ENCODE measurements around the gene PJA2.
"Not testable (repeated sequence)": the region's sequence is repeated elsewhere in the genome, so short reads cannot be mapped to it uniquely, and the experiment has no call there.

Gene PJA2

DNA sequence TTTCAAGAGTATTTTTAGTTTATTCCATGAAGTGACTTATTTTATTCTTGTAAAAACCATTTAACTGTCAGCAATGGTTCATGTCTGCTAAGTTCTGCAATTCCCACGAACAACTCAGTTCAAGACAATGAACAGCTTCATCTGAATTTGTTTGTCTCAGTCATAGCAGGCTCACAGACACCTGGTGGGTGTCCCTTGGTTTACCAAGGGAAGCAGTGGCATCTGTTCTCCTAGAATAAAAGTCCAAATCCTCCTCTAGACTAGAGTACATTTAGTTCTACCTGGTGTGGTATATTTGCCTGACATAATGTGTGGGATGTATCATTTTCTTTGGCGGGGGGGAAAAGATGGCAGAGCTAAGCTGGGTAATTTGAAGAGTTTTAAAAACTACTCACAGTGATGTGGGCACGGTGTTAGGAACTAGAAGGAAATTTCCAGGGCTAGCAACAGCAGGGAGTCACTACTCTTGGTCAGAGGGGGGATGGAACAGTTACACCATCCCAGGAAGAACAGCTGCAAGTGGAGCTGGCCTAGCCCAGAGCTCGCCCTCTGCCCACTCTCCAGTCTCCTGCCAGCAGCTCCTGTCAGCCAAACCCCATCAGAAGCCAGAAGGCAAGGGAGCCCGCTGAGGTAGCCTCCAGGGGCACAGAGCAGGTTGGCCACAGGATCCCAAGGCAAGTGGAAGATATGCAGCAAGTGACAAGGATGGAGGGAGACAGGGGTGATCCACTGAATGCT lies 100.3 kb downstream of the PJA2 start:
- no peak for DNase-seq (ENCODE audit: low read depth in 3 of 3)

DNA sequence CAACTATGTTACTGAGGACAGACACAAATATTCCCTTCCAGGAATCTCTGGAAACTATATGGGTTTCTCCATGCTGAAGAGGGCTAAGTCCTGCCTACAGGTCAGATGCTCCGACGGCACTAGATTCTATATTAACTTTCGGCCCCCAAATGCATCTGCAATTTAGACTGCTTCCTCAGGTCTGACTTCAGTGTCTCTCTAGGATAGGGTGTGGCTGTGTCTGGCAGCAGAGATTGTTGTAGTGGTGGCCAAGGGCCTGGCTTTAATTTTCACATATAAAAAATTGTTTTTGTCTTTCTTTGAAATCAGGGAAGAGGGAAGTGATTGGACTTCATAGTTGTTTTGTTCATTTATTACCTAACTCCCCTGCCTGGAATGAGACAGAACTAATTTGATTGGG lies 101.8 kb downstream of the PJA2 start:
- DNase-seq (ENCODE audit: low read depth in 3 of 3), result no peak

- no peak for DNase-seq (ENCODE audit: low read depth in 3 of 3)
Measured at GRCh38 chr5:109307456-109307855, 102.3 kb downstream of the PJA2 start.

- no peak for DNase-seq (ENCODE audit: low read depth in 3 of 3)
Measured at GRCh38 chr5:109305352-109305751, 104.4 kb downstream of the PJA2 start.

- no peak for DNase-seq (ENCODE audit: low read depth in 3 of 3)
Measured at GRCh38 chr5:109304309-109304708, 105.5 kb downstream of the PJA2 start.

- DNase-seq (ENCODE audit: low read depth in 3 of 3), result no peak
Measured at GRCh38 chr5:109300367-109300766, 109.4 kb downstream of the PJA2 start.

- DNase-seq (ENCODE audit: low read depth in 3 of 3), result no peak
Measured at GRCh38 chr5:109299557-109299956, 110.2 kb downstream of the PJA2 start.

DNA sequence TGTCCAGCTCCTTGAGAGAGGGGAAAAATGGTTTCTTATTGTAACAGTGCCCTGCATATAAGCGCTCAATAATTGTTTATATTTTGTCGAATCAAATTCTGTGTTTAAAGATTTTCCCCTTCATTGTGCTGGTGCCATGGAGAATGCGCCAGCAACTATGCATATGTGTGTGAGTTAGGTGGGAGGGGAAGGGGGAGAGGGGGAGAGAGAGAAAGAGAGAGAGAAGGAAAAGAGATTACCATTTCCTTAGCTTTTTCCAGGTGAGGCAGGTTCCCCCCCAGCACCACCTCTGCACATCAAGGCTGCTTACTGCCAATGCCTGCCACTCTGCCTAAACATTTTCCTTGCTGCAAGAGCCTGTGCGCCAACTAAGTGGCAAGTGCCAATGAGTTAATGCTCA lies 111.0 kb downstream of the PJA2 start:
- no peak for DNase-seq (ENCODE audit: low read depth in 3 of 3)

DNA sequence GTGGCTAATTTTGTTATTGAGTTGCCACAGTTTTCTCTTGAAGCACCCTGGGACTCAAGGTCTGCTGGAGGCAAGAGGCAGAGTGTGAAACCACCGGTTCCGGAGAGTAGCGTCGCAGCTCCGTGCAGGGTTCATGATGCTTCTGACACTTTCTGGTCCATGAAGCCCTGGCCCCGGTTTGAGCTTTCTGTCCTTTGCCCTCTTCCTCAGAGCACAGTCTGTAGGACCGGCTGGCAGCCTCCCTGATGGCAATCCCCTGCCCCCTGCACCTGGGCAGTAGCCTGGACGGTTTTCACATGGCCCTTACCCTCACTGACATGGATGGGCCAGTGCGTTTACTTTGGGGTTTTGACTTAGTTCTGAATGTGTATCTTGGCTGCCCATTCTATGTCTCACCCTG lies 111.9 kb downstream of the PJA2 start:
- no peak for DNase-seq (ENCODE audit: low read depth in 3 of 3)

DNA sequence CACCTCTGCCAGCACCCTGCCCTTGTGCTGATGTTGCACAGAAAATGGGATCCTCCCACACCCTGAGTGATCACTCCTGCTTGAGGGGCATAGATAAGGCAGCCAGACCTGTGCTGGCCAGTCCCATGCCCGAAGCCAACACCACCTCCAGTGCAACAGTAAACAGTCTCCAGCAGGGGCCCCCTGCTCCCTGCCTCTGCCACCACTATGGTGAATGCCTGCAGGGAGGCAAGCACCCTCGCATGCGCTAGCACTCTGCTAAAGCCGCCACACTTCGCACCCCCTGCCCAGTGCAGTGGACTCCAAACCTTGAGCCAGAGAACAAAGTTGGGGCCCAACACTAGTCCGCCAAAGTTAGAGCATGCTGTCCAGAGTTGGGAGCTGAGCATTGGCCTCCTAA lies 118.7 kb downstream of the PJA2 start:
- DNase-seq (ENCODE audit: low read depth in 3 of 3), result no peak

- no peak for DNase-seq (ENCODE audit: low read depth in 3 of 3)
Measured at GRCh38 chr5:109290231-109290630, 119.5 kb downstream of the PJA2 start.

GRCh38 chr5:109286628-109287027 lies 123.1 kb downstream of the PJA2 start:
- DNase-seq (ENCODE audit: low read depth in 3 of 3), result not testable (repeated sequence)
